T1000 (cell line): Measurements from ENCODE around the gene PAPOLA.
"Not testable (repeated sequence)": the region's sequence is repeated elsewhere in the genome, so short reads cannot be mapped to it uniquely, and the experiment has no call there.

ENCODE experiments used
- DNase-seq: peaks from one replicate; lab custom pipeline; 2025; ENCODE audit warnings: mixed read lengths; lab: John Stamatoyannopoulos, UW

Gene PAPOLA

DNA sequence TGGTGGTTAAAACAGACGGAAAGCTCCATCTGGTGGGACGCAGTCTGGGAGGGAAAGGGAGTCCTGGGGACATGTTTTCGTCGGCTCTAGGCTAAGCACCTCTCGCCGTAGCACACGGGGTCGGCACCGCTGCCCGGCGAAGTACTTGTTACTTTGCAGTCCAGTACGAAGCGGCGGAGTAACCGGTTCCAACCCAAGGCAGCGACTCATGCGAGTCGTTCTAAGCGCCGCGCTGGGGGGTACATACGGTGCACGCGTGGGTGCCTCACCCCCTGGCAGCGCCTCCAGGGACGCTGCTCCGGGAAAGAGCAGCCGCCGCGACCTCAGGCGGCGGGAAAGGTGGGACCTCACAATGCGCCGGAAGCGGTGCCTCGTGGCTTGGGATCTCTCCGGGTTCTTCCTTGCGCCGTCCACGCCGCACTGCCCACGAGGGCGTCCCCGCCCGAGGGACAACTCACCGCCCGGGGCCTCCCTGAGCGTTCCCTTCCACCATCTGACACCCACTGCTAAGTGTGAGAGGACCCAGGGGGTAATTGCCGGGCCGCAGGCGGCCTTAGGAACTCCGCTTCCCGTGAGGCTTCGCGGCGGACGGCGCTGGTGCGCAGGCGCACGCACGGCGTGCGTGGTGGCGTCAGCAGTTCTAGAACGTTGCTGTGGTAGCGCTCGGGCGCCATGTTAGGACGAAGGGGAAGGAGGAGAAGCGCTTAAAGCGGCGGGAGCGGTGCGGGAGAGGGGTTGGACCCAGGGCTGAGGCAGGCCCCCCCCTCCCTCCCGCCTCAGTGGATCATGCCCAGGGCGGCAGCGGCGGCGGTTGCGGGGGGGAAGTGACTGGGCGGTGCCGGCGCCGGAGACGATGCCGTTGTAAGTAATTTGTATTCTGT, at the start of gene PAPOLA:
PAPOLA (plus strand) TSS at position 643 of the 881 bp plus-strand sequence; CDS start at position 854, 211 bp downstream.
- peak; percentile 91 for DNase-seq

DNA sequence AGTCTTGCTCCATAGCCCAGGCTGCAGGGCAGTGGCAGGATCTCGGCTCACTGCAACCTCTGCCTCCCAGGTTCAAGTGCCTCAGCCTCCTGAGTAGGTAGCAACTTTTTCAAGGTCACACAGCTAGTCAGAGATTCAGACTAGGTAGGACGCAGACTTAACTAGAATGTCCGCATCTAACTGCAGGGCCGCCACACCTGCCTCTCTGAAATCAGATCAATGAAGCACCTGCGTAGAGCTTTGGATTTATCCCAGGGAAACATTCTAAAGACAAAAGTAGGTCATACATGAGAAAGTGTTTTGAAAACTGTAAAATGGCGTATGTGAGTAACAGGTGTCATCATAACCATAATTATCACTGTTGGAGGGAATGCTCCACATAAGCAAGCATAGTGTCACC, 49.5 kb upstream of the PAPOLA start:
- no peak for DNase-seq

DNA sequence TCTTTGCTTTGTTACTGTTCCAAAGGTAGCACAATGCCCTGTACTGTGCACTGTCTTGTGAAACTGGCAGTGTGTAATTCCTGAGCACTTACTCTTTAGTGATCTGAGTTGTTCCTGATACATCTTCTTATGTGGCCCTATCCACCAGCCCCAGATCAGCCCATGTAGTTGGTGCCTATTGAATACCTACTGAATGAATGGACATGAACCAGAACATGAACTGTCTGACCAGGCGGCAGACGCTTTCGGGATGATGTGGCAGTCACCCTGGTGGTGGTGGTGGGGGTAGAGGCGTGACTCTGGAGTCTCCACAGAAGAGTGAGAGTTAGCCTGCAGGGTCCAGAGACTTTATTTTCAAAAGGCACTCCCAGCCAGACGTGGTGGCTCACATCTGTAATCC, 46.6 kb upstream of the PAPOLA start:
- DNase-seq, result no peak

DNA sequence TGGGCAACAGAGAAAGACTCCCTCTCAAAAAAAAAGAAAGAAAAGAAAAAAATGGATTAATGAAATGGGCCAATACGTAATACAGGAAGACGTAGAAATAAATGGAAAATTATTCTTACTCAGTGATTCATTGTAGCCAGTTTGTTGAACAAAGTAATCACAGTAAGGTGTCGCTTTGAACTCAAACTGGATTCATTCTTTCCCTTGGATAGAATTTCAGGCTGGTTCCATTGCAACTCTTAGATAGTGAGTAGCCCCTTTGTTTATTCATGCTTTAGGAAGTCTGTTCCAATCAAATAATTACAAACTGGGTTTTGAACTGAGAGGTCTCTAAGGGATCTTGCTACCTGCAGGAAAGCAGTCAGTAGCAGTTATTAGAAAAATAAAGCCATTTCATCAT, 42.3 kb upstream of the PAPOLA start:
- DNase-seq, result no peak

DNA sequence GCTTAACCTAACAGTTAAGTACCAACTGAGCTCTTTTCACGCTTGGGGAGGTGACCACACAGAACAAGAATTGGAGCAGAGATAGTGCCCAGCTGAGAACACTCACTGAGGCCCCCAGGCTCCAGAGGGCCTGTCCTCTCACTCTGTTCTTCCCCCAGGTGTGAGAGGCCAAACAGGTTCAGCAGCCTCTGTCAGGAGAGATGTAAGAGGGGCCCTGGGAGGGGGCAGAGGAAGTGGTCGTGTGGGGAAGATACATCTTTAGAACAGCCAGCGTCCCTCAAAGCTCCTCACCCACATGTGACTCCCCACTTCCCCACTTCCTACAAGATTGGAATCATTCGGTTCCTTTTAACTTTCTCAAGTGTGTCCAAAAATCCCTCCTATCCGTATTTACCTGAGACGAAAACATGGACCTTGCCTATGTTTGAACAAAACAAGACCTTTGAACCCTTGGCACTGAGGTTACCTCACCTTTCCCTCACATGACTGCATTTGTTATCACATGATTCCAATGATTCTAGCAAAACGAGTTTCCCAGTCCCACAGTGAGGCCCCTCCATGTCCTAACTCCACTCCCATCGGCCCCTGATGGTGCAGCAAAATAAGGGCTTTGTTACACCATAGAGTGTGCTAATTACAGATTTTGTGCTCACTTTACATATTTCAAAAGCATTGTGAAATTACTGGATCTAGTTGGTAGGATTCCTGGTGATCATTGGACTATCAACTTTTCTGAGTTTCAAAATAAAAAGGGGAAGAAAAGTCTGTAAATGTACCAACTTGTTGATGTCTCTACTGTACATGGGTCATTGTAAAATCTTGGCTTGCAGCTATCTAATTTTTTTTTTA, 40.0 kb upstream of the PAPOLA start:
- DNase-seq, result no peak

DNA sequence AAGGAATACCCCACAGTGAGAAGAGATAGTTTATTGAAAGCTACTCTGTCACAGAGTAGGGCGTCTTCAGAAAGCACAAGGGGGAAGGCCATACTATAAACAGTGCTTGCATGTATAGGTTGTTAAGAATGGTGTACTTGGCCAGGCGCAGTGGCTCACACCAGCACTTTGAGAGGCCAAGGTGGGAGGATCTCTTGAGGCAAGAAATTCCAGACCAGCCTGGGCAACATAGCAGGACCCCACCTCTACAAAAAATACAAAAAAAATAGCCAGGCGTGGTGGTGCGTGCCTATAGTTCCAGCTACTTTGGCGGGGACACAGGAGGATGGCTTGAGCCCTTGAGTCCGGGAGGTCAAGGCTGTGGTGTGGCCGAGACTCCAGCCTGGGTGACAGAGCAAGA, 38.0 kb upstream of the PAPOLA start:
- no peak for DNase-seq

DNA sequence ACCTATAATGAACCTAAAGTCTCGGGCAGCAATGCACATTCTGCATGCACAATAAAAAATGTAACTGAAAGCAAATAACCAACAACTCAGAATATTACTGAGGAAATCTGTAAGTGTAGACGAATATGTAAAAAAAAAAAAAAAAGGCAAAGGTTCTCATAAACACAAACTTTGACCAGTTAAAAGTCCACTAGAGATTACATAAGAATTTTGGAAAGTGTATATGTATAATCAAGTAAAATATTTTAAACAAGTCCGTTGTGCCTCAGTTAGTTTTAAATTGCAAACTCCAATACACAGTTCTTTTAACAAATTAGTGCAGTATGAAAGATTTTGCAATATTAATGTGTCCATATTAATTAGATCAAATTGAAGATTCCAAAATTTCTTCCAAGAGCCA, 35.3 kb upstream of the PAPOLA start:
- no peak for DNase-seq

DNA sequence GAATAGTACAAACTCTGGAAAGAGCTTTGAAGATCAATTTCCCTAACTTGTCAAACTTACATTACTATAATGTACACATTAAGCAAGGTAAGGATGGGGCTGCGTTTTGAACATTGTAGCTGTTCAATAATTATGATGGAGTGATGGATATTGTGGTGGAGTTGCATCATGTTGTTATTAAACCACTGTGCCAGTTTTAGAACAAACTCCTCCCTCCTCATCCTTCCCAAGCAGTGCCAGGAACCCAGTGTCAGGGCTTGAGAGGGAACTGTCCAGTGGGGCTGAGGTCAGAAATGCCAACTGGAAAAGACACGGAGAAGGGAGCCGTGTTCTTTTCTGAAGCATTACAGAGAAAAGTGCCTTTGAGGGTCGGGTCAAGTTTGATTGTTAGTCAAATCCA, 31.9 kb upstream of the PAPOLA start:
- no peak for DNase-seq

DNA sequence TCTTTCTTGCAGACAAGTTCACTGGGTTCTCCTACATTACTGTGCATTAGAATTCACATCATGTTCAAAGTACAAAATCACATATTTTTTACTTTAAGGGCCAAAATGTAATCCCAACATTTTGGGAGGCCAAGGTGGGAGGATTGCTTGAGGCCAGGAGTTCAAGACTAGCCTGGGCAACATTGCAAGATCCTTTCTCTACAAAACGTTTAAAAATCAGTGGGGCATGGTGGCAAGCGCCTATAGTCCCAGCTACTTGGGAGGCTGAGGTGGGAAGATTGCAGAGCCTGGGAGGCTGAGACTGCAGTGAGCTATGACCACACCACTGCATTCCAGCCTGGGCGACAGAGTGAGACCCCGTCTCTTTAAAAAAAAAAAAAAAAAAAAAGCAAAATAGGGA, 31.2 kb upstream of the PAPOLA start:
- DNase-seq, result not testable (repeated sequence)

DNA sequence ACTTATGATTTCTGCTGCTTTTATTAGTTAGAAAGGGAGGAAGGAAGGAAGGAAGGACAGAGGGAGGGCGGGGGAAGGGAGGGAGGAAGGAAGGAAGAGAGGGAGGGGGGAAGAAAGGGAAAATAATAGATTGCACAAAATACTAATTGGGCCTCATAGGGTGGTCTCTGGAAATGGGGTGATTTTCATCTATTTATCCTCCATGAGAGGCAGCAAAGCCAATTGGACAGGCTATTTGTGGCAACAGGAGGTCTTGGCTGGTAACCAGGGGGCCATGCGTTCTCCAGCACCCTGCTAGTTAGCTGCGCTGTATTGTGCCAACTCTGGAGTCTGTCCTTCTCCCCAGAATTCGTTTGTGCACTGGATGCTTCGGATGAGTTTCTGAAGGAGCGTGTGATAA, 24.1 kb upstream of the PAPOLA start:
- DNase-seq, result no peak

DNA sequence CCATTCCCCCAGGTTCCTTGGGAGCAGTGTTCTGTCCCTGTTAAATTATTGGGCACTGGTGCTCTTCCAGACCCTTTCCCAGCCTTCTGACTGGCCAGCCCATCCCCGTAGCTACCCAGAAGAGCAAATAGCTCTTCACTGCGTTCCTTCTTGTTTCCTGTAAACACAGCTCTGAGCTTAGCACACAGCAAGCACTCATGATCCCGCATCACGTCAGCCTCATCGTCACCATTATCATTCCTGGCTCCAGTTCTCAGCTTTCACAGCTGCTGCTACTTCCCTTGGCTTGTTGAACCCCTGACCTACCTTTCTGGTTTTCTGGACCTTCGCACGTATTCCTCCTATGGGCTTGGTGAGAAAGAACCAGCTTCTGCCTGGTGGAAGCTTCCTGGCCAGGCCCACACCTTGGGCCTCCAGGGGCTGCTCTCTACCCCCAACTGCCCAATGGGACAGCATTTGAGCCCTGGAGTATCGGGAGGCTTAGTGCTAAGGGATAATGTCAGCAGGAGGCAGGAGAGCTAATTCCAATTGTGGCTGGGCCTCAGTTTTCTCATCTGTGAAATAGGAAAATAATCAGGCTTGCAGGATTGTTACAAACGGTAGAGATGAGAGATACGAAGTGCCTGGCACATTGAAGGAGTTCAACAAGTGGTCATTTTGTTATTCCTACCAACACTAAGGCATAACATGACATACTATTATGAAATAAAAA, 22.6 kb upstream of the PAPOLA start:
- no peak for DNase-seq

DNA sequence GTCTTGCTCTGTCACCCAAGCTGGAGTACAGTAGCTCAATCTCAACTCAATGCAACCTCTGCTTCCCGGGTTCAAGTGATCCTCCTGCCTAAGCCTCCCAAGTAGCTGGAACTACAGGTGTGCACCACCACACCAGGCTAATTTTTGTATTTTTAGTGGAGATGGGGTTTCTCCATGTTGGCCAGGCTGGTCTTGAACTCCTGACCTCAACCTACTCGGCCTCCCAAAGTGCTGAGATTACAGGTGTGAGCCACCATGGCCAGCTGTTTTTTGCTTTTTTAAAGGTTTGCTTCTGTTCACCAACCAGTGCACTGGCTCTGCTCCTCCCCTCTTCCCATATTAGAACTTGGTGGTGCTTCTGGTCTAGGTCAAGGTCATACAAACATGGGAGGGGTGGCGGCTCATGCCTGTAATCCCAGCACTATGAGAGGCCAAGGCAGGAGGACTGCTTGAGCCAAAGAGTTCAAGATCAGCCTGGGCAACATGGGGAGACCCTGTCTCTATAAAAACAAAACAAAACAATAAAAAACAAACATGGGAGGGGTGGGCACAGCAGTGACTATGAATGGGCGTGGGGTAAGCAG, 20.4 kb upstream of the PAPOLA start:
- no peak for DNase-seq

DNA sequence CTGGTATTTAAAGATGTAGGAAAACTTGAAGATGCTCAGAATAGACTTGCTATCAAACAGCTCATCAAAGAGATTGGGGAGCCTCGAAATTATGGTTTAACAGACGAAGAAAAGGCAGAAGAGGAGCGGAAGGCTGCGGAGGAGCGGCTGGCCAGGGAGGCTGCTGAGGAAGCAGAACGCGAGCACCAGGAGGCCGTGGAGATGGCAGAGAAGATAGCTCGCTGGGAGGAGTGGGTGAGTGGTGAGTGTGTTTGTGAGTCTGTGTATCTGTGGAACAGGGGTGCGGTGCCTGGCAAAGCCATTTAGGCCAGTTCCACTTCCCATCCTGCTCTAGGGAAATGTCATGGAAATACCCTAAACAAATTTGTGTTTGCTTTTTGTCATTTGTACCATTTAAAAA, 19.2 kb upstream of the PAPOLA start:
- DNase-seq, result no peak

DNA sequence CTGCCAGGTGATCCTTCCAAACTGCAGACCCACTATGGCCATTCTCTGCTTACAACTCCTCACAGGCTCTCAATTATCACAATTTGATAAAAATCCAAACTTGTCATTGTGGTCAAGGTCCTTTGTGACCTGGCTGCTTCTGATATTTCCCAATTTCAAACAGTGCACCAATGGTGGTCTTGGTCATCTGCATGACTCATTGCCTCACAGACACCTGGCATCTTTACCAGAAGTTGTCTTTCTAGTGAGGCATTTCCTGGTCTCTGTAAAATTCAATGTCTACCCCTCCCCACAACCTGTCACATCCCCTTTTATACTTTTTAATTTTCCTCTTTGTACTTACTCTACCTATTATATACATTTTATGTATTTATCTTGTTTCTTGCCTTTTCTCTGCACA, 17.8 kb upstream of the PAPOLA start:
- no peak for DNase-seq

DNA sequence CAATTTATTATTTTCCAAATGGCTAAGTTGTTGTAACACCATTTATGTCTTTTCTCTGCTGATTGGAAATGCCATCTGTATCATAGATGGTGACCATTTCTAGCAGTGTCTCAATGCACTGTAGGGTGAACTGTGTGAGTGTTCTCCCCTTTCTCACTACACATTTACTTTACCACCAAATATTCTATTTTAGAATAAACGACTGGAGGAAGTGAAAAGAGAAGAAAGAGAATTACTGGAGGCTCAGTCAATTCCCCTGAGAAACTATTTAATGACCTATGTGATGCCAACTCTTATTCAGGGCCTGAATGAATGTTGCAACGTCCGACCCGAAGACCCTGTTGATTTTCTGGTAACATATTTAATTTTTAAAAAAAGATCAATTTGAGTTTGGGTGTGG, 15.5 kb upstream of the PAPOLA start:
- no peak for DNase-seq

DNA sequence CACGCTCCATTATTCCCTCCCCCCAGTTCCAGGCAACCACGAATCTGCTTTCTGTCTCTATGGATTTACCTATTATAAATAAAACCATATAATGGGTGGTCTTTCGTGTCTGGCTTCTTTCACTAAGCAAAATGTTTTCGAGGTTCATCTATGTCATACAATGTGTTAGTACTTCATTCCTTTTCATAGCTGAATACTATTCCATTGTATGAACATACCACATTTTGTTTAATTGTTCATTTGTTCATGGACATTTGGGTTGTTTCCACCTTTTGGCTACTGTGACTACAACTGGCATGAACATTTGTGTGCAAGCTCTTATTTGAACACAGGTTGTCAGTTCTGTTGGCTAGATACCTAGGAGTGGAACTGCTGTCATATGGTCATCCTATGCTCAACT, 12.9 kb upstream of the PAPOLA start:
- DNase-seq, result no peak

DNA sequence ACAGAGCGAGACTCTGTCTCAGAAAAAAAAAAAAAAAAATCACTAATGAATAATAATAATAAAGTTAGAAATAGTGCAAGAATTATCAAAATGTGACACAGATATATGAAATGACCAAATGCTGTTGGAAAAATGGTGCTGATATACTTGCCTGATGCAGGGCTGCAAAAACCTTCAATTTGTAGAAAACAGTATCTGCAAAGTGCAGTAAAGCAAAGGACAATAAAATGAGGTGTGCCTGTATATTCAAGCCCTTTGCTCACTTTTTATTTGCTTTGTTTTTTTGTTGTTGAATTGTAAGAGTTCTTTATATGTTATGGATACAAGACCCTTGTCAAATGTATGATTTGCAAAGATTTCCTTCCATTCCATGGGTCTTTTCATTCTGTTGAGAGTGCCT, 9.0 kb upstream of the PAPOLA start:
- DNase-seq, result no peak

DNA sequence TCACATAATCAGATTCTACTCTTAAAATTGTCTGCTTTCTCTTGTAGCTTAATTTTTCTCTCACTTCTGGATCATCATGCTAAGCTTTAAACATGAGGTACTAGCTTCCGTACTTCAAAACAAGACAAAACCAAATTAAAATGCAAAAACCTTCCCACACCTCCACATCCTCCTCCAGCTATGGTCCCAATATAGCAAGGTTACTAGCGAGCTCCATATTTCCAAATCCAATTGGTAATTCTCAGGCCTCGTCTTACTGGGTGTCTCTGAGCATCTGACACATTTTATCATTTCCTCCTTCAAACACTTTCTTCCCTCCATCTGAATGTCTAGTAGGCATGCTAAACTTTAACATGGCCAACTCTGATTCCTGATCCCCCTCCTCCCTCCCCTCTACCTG, 7.9 kb upstream of the PAPOLA start:
- no peak for DNase-seq

DNA sequence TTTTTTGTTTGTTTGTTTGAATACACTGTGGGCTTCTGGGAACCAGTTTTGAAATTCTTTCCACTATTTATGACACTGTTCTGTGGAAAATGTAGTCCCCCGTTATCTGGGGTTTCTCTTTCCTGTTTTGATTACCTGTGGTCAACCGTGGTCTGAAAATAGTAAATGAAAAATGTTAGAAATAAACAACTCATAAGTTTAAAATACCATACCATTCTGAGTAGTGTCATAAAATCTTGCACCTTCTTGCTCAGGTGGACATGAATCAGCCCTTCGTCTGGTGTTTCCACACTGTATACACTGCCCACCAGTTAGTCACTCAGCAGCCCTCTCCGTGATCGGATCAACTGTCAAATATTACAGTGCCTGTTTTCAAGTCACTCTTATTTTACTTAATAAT, 5.1 kb upstream of the PAPOLA start:
- DNase-seq, result no peak

DNA sequence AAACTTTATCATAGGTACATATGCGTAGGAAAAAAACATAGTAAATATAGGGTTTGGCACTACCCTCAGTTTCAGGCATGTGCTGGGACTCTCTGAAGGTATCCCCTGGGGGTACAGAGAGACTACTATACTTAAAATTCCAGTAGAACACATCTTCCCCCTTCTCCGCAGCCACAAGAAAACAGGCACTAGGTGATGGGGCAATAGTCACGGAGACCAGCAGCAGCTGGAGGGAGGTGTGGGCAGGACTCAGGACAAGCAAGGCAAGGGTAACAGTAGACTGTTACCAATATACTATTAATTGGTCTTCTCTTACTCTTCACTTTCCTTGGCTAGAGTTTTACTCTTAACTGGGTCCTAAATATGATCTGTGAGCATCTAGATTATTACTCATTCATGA, 4.6 kb upstream of the PAPOLA start:
- DNase-seq, result no peak

DNA sequence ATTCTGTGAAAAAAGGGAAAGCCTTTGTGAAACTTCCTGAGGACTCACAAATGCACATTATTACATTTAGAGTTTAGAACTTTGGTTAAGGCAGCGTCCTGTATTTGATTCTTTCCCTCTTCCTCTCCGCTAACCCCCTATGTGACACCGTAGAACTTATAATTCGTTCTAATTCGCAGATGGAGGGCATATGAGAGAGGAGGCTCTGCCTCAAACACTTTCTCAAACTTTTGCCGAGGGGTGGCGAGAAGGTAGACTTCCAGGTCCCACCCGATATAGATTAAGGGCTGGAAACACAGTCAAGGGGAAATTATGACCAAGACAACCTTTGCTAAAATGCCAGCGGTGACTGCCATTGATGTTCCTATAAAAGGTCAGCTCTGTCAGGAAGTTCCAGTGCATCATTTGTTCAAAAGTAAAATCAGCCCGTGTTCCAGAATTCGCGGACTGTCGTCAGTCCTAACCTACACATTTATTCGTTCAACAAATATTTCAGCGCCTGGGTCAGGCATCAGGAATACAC, 904 bp upstream of the PAPOLA start:
- DNase-seq, result no peak
